ENCODE results near the gene LCN6.
"Not testable (repeated sequence)": the region's sequence is repeated elsewhere in the genome, so short reads cannot be mapped to it uniquely, and the experiment has no call there.

LCN6 gene

DNA sequence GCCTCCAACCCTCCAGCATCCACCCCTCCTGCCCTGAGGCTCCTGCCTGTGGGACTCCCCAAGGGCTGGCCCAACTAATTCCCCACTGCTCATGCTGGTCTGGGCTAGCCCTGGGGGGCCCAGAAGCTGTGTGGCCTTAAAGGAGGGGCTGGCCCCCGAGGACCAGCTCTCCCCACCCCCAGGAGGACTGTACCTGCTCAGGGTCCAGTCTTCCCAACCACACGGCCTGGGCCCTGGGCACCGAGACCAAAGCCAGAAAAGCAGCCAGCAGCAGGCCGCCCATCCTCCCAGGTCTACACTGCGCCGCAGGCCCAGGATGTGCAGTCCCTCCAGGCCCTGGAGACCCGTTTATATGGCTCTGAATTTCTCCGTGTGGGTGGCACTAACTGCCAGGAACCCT lies at the start of gene LCN6:
LCN6 (minus strand) TSS at position 325 of the 400 bp plus-strand sequence; CDS start at position 283, 42 bp downstream.
- no peak for DNase-seq (ENCODE audit: extremely low spot score)
- ChIA-PET CTCF (no interaction called here), POLR2A (no interaction called here)
- TF ChIP-seq FOXM1 (IDR thresholded peaks at IDR 0.05; ENCODE audit: borderline replicate concordance) (no peak), LEF1 (IDR thresholded peaks at IDR 0.05; ENCODE audit: borderline replicate concordance) (no peak), CTBP1 (IDR thresholded peaks at IDR 0.05; ENCODE audit: borderline replicate concordance) (no peak), ARNT (IDR thresholded peaks at IDR 0.05) (no peak), L3MBTL2 (conservative IDR thresholded peaks at IDR 0.05) (no peak), ELF4 (IDR thresholded peaks at IDR 0.05) (no peak), FOXA1 (IDR thresholded peaks at IDR 0.05) (no peak), SUZ12 (IDR thresholded peaks at IDR 0.05) (no peak), BHLHE40 (IDR thresholded peaks at IDR 0.05; ENCODE audit: borderline replicate concordance) (no peak), FOXK2 (IDR thresholded peaks at IDR 0.05) (no peak), SP1 (IDR thresholded peaks at IDR 0.05) (no peak), ZNF384 (IDR thresholded peaks at IDR 0.05) (no peak), TARDBP (IDR thresholded peaks at IDR 0.05) (no peak), NFRKB (IDR thresholded peaks at IDR 0.05) (no peak), HDGF (IDR thresholded peaks at IDR 0.05; ENCODE audit: borderline replicate concordance) (no peak)
- TF ChIP-seq, protein P1, sequence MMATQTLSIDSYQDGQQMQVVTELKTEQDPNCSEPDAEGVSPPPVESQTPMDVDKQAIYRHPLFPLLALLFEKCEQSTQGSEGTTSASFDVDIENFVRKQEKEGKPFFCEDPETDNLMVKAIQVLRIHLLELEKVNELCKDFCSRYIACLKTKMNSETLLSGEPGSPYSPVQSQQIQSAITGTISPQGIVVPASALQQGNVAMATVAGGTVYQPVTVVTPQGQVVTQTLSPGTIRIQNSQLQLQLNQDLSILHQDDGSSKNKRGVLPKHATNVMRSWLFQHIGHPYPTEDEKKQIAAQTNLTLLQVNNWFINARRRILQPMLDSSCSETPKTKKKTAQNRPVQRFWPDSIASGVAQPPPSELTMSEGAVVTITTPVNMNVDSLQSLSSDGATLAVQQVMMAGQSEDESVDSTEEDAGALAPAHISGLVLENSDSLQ (IDR thresholded peaks at IDR 0.05) = no peak

- not testable (repeated sequence) for DNase-seq (ENCODE audit: extremely low spot score)
These were observed 48.5 kb upstream of the LCN6 start for GRCh38 chr9:136796775-136797347.

GRCh38 chr9:136796238-136796774 lies 48.0 kb upstream of the LCN6 start, which contains the start of gene CCDC183:
TSS of gene CCDC183 (plus strand) at chr9:136796338. CDS start at chr9:136796398, 60 bp downstream.
- ChIA-PET CTCF (no interaction called here), POLR2A (interaction anchor here (0.9 to 1.3 kb wide), 2 partner anchors 9 to 12 kb away, joined by 3 read pairs; partner anchors contain the start of gene RABL6)
- TF ChIP-seq LEF1 (IDR thresholded peaks at IDR 0.05; ENCODE audit: borderline replicate concordance) (no peak), HDGF (IDR thresholded peaks at IDR 0.05; ENCODE audit: borderline replicate concordance) (no peak), NFRKB (IDR thresholded peaks at IDR 0.05) (no peak), ELF4 (IDR thresholded peaks at IDR 0.05) (no peak)
- no peak for DNase-seq (ENCODE audit: extremely low spot score)

More at GRCh38 chr9:136796775-136797347, 48.5 kb upstream of the LCN6 start:
- CTCF ChIA-PET = not testable (repeated sequence)
- POLR2A ChIA-PET = interaction anchor here (0.9 to 1.3 kb wide), 2 partner anchors 9 to 11 kb away, joined by 3 read pairs; partner anchors contain the start of gene RABL6

DNA sequence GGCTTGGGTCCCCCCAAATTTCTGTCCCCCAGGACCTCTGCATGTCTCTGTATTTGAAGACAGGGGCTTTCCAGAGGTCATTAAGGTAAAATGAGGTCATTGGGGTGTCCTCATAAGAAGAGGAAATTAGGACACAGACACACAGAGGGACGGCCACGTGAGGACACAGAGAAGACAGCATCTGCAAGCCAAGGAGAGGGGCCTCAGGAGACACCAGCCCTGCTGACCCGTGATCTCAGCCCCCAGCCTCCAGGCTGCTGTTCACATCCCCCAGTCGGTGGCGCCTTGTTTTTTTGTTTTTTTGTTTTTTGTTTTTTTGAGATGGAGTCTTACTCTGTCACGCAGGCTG lies 46.6 kb upstream of the LCN6 start:
- ChIA-PET POLR2A (no interaction called here), CTCF (no interaction called here)
- no peak for DNase-seq (ENCODE audit: extremely low spot score)
- TF ChIP-seq FOXA1 (IDR thresholded peaks at IDR 0.05) (no peak), BHLHE40 (IDR thresholded peaks at IDR 0.05; ENCODE audit: borderline replicate concordance) (no peak), CTBP1 (IDR thresholded peaks at IDR 0.05; ENCODE audit: borderline replicate concordance) (no peak), TARDBP (IDR thresholded peaks at IDR 0.05) (no peak)

- ChIA-PET CTCF (interaction anchor here (0.8 to 1.1 kb wide), 2 partner anchors 154 to 235 kb away, joined by 3 read pairs; no protein-coding TSS in a partner anchor), POLR2A (interaction anchor here (1.8 kb wide), 1 partner anchor 11 kb away, joined by 7 read pairs; no protein-coding TSS in a partner anchor)
- no peak for DNase-seq (ENCODE audit: extremely low spot score)
- TF ChIP-seq FOXA1 (IDR thresholded peaks at IDR 0.05) = no peak
- TF ChIP-seq FOXM1 (IDR thresholded peaks at IDR 0.05; ENCODE audit: borderline replicate concordance) = no peak
- TF ChIP-seq, protein P1 (IDR thresholded peaks at IDR 0.05) = no peak
- TF ChIP-seq LEF1 (IDR thresholded peaks at IDR 0.05; ENCODE audit: borderline replicate concordance) = no peak
- TF ChIP-seq L3MBTL2 (conservative IDR thresholded peaks at IDR 0.05) = no peak
- no peak for TF ChIP-seq CTBP1 (IDR thresholded peaks at IDR 0.05; ENCODE audit: borderline replicate concordance)
- TF ChIP-seq NFRKB (IDR thresholded peaks at IDR 0.05) = no peak
- TF ChIP-seq SUZ12 (IDR thresholded peaks at IDR 0.05) = no peak
These were observed 46.1 kb upstream of the LCN6 start for GRCh38 chr9:136794281-136794999.

DNA sequence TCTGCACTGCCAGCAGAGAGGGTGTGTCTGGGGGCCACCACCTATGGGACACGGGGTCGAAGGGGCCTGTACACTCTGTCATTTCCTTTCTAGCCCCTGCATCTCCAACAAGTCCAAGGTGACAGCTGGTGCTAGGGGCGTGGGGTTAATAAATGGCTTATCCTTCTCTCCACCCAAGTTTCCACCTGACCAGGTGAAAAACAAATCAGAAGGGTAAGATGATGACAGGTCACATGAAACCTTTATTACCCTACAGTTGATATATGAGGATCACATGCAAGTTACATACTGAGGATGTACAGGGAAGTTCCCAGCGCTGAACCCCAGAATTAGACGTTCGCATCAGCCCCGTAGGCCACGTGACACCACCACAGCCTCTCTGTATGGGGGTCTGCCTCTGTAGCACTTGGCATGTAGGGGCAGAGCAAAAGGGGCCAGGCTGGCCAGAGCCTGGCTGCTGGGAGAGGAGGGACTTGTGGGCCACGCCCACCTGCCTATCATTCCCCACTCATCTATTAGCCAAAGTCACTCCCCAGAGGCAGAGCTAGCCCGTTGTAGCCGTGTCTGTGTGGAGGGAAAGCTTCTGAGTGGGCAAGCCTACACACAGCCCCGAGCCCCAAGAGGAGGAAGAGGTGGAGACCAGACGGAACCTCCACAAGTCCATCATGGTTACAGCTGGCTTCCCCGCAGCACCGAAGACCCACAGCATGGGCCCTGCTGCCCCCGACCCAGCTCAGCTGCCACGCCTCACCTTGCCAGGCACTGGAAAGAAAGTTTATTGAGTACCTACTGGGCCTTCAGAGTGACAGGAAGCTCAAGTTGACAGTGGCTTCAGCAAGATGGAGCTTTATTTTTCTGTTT lies 45.0 kb upstream of the LCN6 start:
- ChIA-PET POLR2A (interaction anchor here (1.8 kb wide), 1 partner anchor 13 kb away, joined by 7 read pairs; no protein-coding TSS in a partner anchor), CTCF (interaction anchor here (0.8 to 1.1 kb wide), 3 partner anchors 14 to 236 kb away, joined by 3 read pairs; partner anchors contain the start of gene RABL6)
- no peak for DNase-seq (ENCODE audit: extremely low spot score)
- no peak for TF ChIP-seq SUZ12 (IDR thresholded peaks at IDR 0.05)
- TF ChIP-seq, protein P1 (IDR thresholded peaks at IDR 0.05) = peak; percentile 73; the same call in 1 of the 2 replicates
